Astrocyte (in vitro differentiated cells and primary cell): ENCODE data around the gene ACTR3C. TPM values are rescaled to one million over a fixed set of nuclear protein-coding genes. Genes with fewer than 3 reads are reported as not detected.
A peak's percentile ranks its signal among the peaks of the same experiment; 100 is the strongest.

Experiments
- DNase-seq: peaks from one replicate; pipeline ENCODE4 v3.0.0-alpha.2; 2010; ENCODE audit warnings: low read depth
- FAIRE-seq: peaks from 2 replicates; lab custom pipeline; 2011; peaks lifted over from hg19 to GRCh38; lab: Jason Lieb, UNC
- H2AFZ ChIP-seq: 2 replicates; pipeline ENCODE4 v1.6.0; 2012; ENCODE audit warnings: low read depth, low read length, inconsistent platforms
- H3K27ac ChIP-seq: 2 replicates; pipeline ENCODE4 v1.5.1; 2011; ENCODE audit warnings: low read depth, low read length, inconsistent platforms
- H3K27me3 ChIP-seq: 2 replicates; pipeline ENCODE4 v1.6.0; 2011; ENCODE audit warnings: low read length, inconsistent platforms; ENCODE audit not compliant: insufficient read depth
- H3K36me3 ChIP-seq: 2 replicates; pipeline ENCODE4 v1.5.1; 2011; ENCODE audit warnings: low read length, inconsistent platforms; ENCODE audit not compliant: insufficient read depth
- H3K4me1 ChIP-seq: 2 replicates; pipeline ENCODE4 v1.5.1; 2011; ENCODE audit warnings: low read length, inconsistent platforms; ENCODE audit not compliant: insufficient read depth
- H3K4me2 ChIP-seq: 2 replicates; pipeline ENCODE4 v1.6.0; 2012; ENCODE audit warnings: low read length, inconsistent platforms
- H3K4me3 ChIP-seq: 2 replicates; pipeline ENCODE4 v1.5.1; 2011; ENCODE audit warnings: low read depth, mild to moderate bottlenecking, low read length, inconsistent platforms; ENCODE audit not compliant: insufficient read depth
- H3K79me2 ChIP-seq: 2 replicates; pipeline ENCODE4 v1.6.0; 2012; ENCODE audit warnings: mild to moderate bottlenecking, low read length, inconsistent platforms; ENCODE audit not compliant: insufficient read depth
- H3K9ac ChIP-seq: 2 replicates; pipeline ENCODE4 v1.6.0; 2012; ENCODE audit warnings: mild to moderate bottlenecking, low read length, inconsistent platforms
- H3K9me3 ChIP-seq: 2 replicates; pipeline ENCODE4 v1.5.1; 2012; ENCODE audit warnings: low read depth, mild to moderate bottlenecking, low read length, inconsistent platforms; ENCODE audit not compliant: insufficient read depth
- H4K20me1 ChIP-seq: 2 replicates; pipeline ENCODE4 v1.6.0; 2012; ENCODE audit warnings: low read length, inconsistent platforms; ENCODE audit not compliant: insufficient read depth
- H3K27ac Mint-ChIP-seq: one replicate; pipeline ENCODE4 v1.8.0; 2021; ENCODE audit warnings: mild to moderate bottlenecking, mixed read lengths; ENCODE audit not compliant: unreplicated experiment
- H3K27me3 Mint-ChIP-seq: one replicate; pipeline ENCODE4 v1.8.0; 2021; ENCODE audit warnings: low read depth, mixed read lengths; ENCODE audit not compliant: unreplicated experiment
- H3K36me3 Mint-ChIP-seq: one replicate; pipeline ENCODE4 v1.8.0; 2021; ENCODE audit warnings: low read depth, mixed read lengths; ENCODE audit not compliant: unreplicated experiment
- H3K4me1 Mint-ChIP-seq: one replicate; pipeline ENCODE4 v1.8.0; 2021; ENCODE audit warnings: low read depth, mixed read lengths; ENCODE audit not compliant: unreplicated experiment
- H3K4me3 Mint-ChIP-seq: one replicate; pipeline ENCODE4 v1.8.0; 2021; ENCODE audit warnings: mild to moderate bottlenecking, moderate library complexity, mixed read lengths; ENCODE audit not compliant: unreplicated experiment
- H3K9me3 Mint-ChIP-seq: one replicate; pipeline ENCODE4 v1.8.0; 2021; ENCODE audit warnings: mild to moderate bottlenecking, mixed read lengths; ENCODE audit not compliant: unreplicated experiment
- CTCF ChIP-seq: IDR thresholded peaks from 2 replicates; pipeline ENCODE4 v1.5.1; 2011; ENCODE audit warnings: low read depth, mild to moderate bottlenecking, inconsistent platforms, low read length, moderate library complexity; ENCODE audit not compliant: insufficient read depth
- EZH2 ChIP-seq: IDR thresholded peaks from 2 replicates; pipeline ENCODE4 v1.6.1; 2012; ENCODE audit warnings: mild to moderate bottlenecking, low read length, inconsistent platforms; ENCODE audit not compliant: insufficient read depth
- total RNA-seq: library from RNA; stranded (reverse); gene quantifications from 2 replicates; pipeline ENCODE4 v1.2.1, GENCODE V29; 2021

ACTR3C gene
- total RNA-seq, 1 donor from 2014 or later, result 0.25 TPM

- Mint-ChIP-seq H3K36me3 (peaks cover 5% of the 10 kb centered on the region), H3K4me1 (peaks cover 15% of the 10 kb centered on the region), H3K27ac (peak overlapping the region; percentile 2), H3K4me3 (no peak overlapping the region), H3K9me3 (peaks cover 2% of the 10 kb centered on the region), H3K27me3 (peaks cover 4% of the 10 kb centered on the region)
- no peak for FAIRE-seq
- Histone ChIP-seq H3K27ac (no peak overlapping the region), H3K9me3 (no peaks in the 10 kb centered on the region), H3K79me2 (no peaks in the 10 kb centered on the region), H3K4me2 (no peak overlapping the region), H3K4me3 (no peak overlapping the region), H2AFZ (no peak overlapping the region), H3K4me1 (no peaks in the 10 kb centered on the region), H3K9ac (no peak overlapping the region), H3K27me3 (no peaks in the 10 kb centered on the region), H4K20me1 (no peaks in the 10 kb centered on the region), H3K36me3 (no peaks in the 10 kb centered on the region)
- DNase-seq, result no peak
- TF ChIP-seq EZH2 (no peak), CTCF (no peak)
Observed at GRCh38 chr7:150329331-150330120, 6.2 kb upstream of the ACTR3C start.

GRCh38 chr7:150327308-150327707 is 4.0 kb upstream of the ACTR3C start:
- Histone ChIP-seq H3K9me3 (no peaks in the 10 kb centered on the region), H3K4me2 (no peak overlapping the region), H3K36me3 (no peaks in the 10 kb centered on the region), H4K20me1 (no peaks in the 10 kb centered on the region), H3K79me2 (no peaks in the 10 kb centered on the region), H2AFZ (no peak overlapping the region), H3K4me3 (no peak overlapping the region), H3K27ac (no peak overlapping the region), H3K4me1 (peaks cover 15% of the 10 kb centered on the region), H3K9ac (no peak overlapping the region), H3K27me3 (no peaks in the 10 kb centered on the region)
- Mint-ChIP-seq H3K9me3 (peaks cover 3% of the 10 kb centered on the region), H3K27me3 (peaks cover 4% of the 10 kb centered on the region), H3K4me1 (peaks cover 21% of the 10 kb centered on the region), H3K27ac (no peak overlapping the region), H3K4me3 (no peak overlapping the region), H3K36me3 (peaks cover 4% of the 10 kb centered on the region)
- FAIRE-seq, result no peak
- DNase-seq, result no peak
- TF ChIP-seq EZH2, result no peak
- no peak for TF ChIP-seq CTCF

- peaks cover 21% of the 10 kb centered on the region for H3K4me1 Mint-ChIP-seq
- H3K79me2 ChIP-seq, result no peaks in the 10 kb centered on the region
Observed at GRCh38 chr7:150326657-150327268, 3.4 kb upstream of the ACTR3C start.

More at GRCh38 chr7:150326657-150327268, 3.4 kb upstream of the ACTR3C start:
- Histone ChIP-seq H3K27ac (no peak overlapping the region), H3K4me1 (peaks cover 15% of the 10 kb centered on the region), H3K36me3 (no peaks in the 10 kb centered on the region), H3K4me3 (no peak overlapping the region), H3K9ac (no peak overlapping the region), H4K20me1 (no peaks in the 10 kb centered on the region), H3K9me3 (no peaks in the 10 kb centered on the region), H3K4me2 (no peak overlapping the region), H3K27me3 (no peaks in the 10 kb centered on the region), H2AFZ (no peak overlapping the region)
- DNase-seq (no peak), FAIRE-seq (no peak)
- peaks cover 3% of the 10 kb centered on the region for H3K9me3 Mint-ChIP-seq
- TF ChIP-seq EZH2 (no peak), CTCF (no peak)
- peaks cover 6% of the 10 kb centered on the region for H3K27me3 Mint-ChIP-seq
- peaks cover 4% of the 10 kb centered on the region for H3K36me3 Mint-ChIP-seq
- H3K27ac Mint-ChIP-seq, result no peak overlapping the region
- H3K4me3 Mint-ChIP-seq, result no peak overlapping the region
